ENCODE measurements around the gene NEDD4L.

Gene NEDD4L

GRCh38 chr18:58118536-58118935 is 74.5 kb downstream of the NEDD4L start:
- no peak for DNase-seq (ENCODE audit: low read depth, low spot score)

- DNase-seq (ENCODE audit: low read depth, low spot score), result no peak
These were observed 75.8 kb downstream of the NEDD4L start for GRCh38 chr18:58119819-58120218.

GRCh38 chr18:58124475-58124874 is 80.4 kb downstream of the NEDD4L start:
- DNase-seq (ENCODE audit: low read depth, low spot score), result no peak

- no peak for DNase-seq (ENCODE audit: low read depth, low spot score)
These were observed 81.2 kb downstream of the NEDD4L start for GRCh38 chr18:58125183-58125582.

- DNase-seq (ENCODE audit: low read depth, low spot score), result no peak
These were observed 81.7 kb downstream of the NEDD4L start for GRCh38 chr18:58125756-58126155.

DNA sequence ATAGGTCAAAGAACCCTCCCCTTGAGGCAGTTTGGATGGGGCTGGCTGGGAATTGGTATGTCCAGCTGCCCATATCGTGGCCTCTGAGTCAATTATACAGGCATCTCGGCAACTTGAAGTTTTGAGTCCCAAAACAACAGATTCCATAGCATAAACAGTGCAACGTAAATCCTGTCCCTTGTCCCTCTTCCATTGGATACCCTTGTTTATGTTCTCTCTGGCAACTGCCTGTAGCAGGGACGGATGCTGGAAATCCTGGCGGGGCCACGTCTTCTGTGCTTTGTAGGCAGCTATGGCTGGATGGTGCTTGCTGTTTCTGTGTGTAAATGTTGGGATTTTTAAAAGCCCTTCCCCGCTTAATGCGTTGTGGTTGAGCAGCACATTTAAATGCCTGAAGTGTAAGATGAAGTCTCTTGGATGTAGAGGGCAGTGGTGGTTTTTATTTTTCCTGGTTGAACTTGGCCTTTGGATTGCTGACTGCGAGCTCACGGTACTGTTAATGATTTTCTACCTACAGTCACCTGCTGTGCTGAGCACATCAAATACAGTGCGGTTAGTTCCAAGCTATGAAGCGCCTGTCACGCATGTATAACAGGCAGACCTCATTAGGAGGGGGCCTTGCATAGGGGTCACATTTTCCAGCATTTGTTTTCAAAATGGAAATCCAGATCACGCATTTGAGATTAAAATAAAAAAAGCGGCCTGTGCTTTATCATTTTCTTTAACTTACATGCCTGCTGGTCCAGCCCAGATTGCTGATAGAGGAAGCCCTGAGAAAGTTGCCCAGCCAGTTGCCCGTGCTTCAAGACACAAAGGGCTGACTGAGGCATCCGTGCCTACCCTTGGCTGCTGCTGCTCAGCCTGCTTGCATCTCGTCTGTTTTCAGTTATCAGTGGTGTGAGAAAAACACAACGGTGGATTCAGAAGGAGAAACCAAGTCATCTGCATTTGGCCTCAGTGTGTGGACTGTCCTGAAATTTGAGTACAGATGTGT is 84.7 kb downstream of the NEDD4L start:
- no peak for DNase-seq (ENCODE audit: low read depth, low spot score)

DNA sequence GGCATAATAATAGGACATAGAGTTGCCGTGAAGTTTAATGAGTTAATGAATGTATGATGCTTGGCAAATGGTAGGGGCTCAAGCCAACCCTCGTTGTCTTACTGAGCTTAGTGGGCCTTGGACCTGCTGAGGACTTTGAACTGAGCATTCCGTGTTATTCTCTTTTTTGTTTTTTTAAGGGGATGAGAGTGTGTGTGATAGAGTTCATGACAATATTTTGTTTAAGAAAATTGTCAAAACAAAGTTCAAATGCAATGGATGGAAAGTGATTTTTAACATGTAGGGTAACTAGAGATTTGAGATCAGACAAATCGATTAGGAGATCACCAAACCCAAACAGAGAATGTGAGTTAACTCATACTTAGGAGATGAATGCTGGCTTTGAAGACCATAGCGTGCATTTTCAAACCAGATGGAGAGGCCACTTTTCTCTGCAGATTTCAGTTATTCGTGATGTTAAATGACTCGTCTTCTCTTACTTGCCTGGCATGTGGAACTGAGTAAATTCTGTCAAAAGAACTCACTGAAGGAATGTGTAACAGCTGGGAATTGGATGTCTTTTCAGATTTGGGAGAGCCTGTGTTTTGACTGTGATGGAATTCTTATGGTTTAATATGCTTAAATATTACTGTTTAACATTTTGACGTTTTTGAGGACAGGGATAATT is 88.7 kb downstream of the NEDD4L start:
- DNase-seq (ENCODE audit: low read depth, low spot score), result no peak

- peak; percentile 58 for DNase-seq (ENCODE audit: low read depth, low spot score)
These were observed 91.2 kb downstream of the NEDD4L start for GRCh38 chr18:58135183-58135641.

DNA sequence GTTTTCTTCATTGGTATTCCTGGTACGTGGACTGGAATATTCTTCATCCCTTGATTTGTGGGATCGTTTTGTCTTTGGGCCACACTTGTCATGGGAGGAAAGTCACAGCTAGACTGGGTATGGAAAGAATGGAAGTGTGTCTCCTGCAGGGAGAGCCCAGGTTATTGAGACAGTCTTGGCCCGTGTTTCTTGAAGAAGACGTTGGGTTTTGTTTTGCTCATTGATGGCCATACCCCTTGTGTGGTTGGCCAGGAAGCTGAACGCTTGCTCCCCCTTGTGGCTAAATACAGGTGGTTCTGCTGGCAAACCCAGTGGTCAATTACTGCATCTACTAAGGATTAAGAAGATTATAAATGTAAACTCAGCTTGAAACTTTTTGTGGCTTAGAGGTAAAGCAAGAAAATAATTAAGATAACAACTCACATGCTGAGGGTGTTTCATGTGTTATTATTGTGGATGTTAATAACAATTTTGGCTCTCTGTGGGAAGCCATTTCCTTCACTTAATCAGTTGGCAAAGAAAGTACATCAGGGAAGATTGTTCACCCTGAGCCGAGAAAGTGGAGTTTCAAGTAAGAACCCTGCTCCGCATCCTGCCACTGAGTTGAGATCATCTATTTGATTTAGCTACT is 91.8 kb downstream of the NEDD4L start:
- peak; percentile 39 for DNase-seq (ENCODE audit: low read depth, low spot score)

DNA sequence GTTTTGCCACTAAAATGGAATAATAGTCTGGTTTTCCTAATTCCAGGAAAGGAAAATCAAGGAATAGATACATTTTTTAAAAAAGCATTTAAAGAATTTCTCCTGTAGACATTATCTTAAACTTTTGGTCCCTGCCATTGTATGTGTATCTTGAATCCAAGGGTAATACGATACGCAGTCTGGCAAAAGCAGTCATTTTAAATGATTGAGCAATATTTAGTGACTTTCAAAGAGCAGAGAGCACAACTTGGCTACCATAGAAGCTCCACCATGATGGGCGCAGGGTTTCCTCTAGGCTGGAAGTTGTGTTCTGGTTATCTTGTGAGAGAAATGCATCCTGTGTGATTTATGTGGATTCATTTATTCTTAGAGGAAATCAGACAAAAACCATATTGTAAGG is 92.9 kb downstream of the NEDD4L start:
- DNase-seq (ENCODE audit: low read depth, low spot score), result no peak

DNA sequence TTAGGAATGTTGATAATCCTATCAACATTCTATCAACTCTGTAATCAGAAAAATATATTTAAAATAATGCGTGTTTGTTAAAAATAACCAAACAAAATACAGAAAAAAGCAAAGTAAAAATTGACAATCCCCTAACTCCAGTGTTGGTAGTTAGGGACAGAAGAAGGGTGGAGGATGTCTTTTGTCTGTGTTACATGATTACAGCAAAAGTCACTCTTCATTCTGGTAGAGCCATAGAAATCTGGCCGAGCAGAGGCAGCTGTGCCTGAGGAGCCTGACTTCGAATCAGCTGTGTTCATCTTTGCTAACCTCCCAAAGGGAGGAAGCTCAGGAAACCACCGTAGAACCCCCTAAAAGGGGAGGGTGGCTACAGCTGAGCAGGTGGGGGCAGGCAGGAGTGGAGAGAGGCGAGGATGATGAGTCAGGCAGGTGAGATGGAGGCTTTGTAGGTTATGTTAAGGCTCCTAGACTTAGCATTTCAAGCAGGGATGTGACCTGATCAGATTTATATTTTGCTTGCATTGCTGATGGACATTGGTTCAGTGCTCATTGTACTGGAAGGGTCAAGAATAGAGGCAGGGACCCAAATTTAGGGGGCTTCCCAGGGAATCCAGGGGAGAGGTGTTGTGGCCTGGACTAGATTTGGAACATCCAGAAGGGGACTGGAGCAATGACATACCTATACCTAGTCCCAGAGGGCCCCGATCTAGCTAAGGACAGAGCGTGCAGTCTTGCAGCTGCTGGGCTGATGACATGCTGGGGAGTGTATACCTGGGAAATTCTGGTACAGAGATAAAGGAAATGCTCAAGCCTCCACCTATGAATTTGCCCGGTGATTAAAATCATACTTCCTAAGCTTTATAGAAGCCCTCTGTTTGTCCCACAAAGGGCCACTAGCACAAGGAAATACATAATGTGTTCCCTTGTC is 95.7 kb downstream of the NEDD4L start:
- DNase-seq (ENCODE audit: low read depth, low spot score), result no peak

DNA sequence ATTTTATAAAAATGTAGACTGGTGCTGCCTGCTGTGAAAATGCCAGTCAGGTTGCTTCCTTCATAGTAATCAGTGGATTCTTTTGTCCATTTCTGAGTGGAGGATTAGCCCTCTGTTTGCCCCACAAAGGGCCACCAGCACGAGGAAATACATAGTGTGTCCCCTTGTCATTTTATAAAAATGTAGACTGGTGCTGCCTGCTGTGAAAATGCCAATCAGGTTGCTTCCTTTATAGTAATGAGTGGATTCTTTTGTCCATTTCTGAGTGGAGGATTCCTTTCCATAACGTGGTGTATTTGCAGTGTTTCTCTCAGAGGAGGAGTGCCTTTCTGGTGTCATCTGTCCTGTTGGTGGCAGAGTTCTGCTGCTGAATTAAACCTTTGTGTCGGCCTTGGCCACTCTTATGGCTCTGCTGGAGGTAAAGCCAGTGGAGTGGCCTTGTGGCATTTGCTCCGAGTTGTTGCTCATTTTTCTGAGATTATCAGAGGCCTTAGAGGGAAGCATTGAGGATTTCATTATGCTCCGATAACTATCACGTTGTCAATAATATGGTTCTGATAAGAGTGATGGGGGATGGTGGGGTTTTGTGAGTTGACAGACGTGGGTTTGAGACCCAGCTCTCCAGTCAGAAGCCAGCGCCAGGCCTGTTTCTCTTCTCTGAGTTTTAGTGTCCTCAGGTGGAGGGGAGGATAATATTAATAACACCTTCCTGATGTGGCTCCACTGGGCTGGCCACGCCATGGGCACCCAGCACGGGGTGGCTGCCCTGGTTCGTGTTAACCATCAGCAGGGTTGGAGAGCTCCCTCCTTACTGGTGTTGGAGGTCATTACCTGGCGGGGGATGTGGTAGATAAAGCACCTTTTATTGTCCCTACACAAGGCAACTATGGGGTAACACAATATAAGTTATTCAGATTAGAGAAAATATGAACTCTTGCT is 96.6 kb downstream of the NEDD4L start:
- DNase-seq (ENCODE audit: low read depth, low spot score), result no peak

- DNase-seq (ENCODE audit: low read depth, low spot score), result peak; percentile 56
These were observed 99.4 kb downstream of the NEDD4L start for GRCh38 chr18:58143386-58143785.

GRCh38 chr18:58144106-58144505 is 100.1 kb downstream of the NEDD4L start:
- DNase-seq (ENCODE audit: low read depth, low spot score), result no peak

- DNase-seq (ENCODE audit: low read depth, low spot score), result no peak
These were observed 100.8 kb downstream of the NEDD4L start for GRCh38 chr18:58144671-58145285.

DNA sequence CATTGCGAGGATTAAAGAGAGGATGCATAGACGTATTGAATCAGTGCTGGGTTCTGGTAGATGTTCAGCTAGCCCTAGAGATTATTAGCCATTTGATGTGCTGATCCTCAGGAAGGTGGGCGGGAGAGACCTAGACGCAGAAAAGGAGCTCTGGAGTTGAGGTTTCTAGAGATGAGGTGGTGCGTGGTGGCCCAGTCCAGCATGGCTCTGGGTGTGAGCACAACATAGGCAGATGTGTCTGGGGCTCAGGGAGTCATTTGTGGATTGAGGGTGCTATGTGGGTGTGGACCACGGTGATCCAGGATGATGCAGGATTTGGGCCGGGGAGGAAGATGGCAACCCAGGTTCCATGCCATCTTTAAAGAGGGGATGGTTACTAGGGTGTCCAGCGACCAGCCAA is 102.1 kb downstream of the NEDD4L start:
- no peak for DNase-seq (ENCODE audit: low read depth, low spot score)

DNA sequence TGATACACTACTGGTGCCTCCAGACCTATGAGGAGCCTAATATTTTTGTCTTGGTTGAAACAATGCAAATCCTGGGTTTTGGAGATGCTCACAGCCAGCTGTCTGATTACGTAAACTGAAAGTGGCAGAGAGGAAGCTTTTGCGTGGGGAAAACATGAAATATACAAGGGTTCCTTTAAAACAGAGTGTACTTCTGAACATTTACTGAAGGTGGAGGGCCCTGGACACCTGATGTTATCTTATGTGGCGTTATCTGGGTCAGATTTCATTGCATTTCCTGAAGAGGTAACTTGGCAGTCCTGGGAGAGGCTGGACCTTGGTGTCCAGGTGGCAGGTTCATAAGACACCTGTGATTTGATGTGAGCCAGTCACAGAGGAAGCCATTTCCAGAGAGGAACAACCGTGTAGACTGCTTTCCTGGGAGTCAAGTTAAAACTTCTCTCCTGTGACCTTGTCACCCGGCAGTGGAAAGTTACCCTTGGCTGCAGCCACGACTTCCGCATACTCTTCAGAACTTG is 105.0 kb downstream of the NEDD4L start:
- no peak for DNase-seq (ENCODE audit: low read depth, low spot score)

DNA sequence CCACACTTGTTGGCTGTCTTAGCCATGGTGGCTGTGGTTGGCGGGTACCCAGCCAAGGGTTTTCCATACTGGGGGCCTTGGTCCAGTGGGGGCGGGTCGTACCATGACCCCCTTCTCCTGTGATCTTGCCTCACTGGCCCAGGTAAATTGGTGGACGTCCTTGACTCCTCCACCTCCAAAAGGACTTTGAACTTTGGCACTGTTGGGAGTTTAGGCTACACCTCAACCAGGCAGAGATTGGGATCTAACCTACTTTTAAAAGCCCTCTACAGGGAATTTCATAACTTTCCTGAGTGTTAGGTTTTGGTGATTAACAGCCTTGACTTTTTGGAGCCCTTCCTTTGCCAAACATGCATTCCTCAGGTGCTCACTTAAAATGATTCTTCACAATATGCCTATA is 106.7 kb downstream of the NEDD4L start:
- no peak for DNase-seq (ENCODE audit: low read depth, low spot score)

DNA sequence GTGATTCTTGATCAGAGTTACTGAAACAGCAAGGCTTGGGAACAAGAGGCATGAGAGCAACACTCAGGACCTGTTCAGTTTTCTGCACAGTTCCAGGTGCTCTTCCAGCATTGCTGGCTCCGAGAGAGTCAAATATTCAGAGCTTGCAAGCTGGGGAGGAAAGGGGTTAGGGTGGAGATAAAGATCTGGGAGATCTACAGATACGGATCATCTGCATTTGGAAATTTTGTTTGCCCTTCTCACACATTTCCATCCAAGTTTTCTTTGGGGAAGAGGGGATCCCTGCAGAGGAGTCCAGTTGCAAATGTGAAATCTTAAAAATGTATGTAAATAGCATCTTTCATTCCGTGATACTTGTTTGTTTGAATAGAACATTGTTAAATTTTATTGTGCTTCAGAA is 108.2 kb downstream of the NEDD4L start:
- no peak for DNase-seq (ENCODE audit: low read depth, low spot score)

Measured in smooth muscle cell of the brain vasculature (primary cell).